H9 (cell line): ENCODE data around the gene FAM13B. TPM values are rescaled to one million over a fixed set of nuclear protein-coding genes. Genes with fewer than 3 reads are reported as not detected.

Source experiments
- DNase-seq: peaks from one replicate; pipeline ENCODE4 v3.0.0-alpha.2; 2017
- H2AFZ ChIP-seq: one replicate; pipeline ENCODE4 v1.6.1; 2013; ENCODE audit warnings: mild to moderate bottlenecking, low read length, control low read depth, moderate library complexity
- H2AK5ac ChIP-seq: 2 replicates; pipeline ENCODE4 v1.6.1; 2013; ENCODE audit warnings: low read length, control low read depth, mixed read lengths; ENCODE audit not compliant: insufficient read length
- H2BK120ac ChIP-seq: one replicate; pipeline ENCODE4 v1.6.1; 2013; ENCODE audit warnings: low read depth, mild to moderate bottlenecking, low read length, control low read depth, inconsistent platforms; ENCODE audit not compliant: poor library complexity, severe bottlenecking
- H2BK12ac ChIP-seq: 2 replicates; pipeline ENCODE4 v1.6.1; 2013; ENCODE audit warnings: low read length, control low read depth, mixed read lengths, low read depth; ENCODE audit not compliant: insufficient read length
- H2BK15ac ChIP-seq: 2 replicates; pipeline ENCODE4 v1.6.1; 2013; ENCODE audit warnings: low read depth, low read length, control low read depth
- H2BK20ac ChIP-seq: one replicate; pipeline ENCODE4 v1.6.1; 2013; ENCODE audit warnings: low read depth, mild to moderate bottlenecking, low read length, control low read depth, inconsistent platforms; ENCODE audit not compliant: poor library complexity, severe bottlenecking
- H2BK5ac ChIP-seq: 2 replicates; pipeline ENCODE4 v1.6.1; 2013; ENCODE audit warnings: low read length, control low read depth, mixed read lengths; ENCODE audit not compliant: insufficient read length
- H3K14ac ChIP-seq: 2 replicates; pipeline ENCODE4 v1.6.1; 2013; ENCODE audit warnings: low read length, control low read depth; ENCODE audit not compliant: insufficient read depth
- H3K18ac ChIP-seq: 2 replicates; pipeline ENCODE4 v1.6.1; 2013; ENCODE audit warnings: low read depth, mild to moderate bottlenecking, mixed read lengths, low read length, control low read depth; ENCODE audit not compliant: insufficient read length
- H3K23ac ChIP-seq: 2 replicates; pipeline ENCODE4 v1.6.1; 2013; ENCODE audit warnings: low read length, control low read depth, mixed read lengths, low read depth; ENCODE audit not compliant: insufficient read length
- H3K23me2 ChIP-seq: 2 replicates; pipeline ENCODE4 v1.6.1; 2013; ENCODE audit warnings: low read depth, mild to moderate bottlenecking, mixed read lengths, low read length, control low read depth; ENCODE audit not compliant: insufficient read length, poor library complexity, severe bottlenecking
- H3K27ac ChIP-seq: 2 replicates; pipeline ENCODE4 v1.5.1; 2013; ENCODE audit warnings: low read length, control low read depth, mixed read lengths, low read depth; ENCODE audit not compliant: insufficient read length
- H3K27me3 ChIP-seq: 2 replicates; pipeline ENCODE4 v1.6.1; 2013; ENCODE audit warnings: low read length, control low read depth, inconsistent platforms; ENCODE audit not compliant: insufficient read depth
- H3K4ac ChIP-seq: 2 replicates; pipeline ENCODE4 v1.6.1; 2013; ENCODE audit warnings: low read depth, mild to moderate bottlenecking, control low read depth, inconsistent platforms, low read length, moderate library complexity
- H3K4me1 ChIP-seq: 2 replicates; pipeline ENCODE4 v1.6.1; 2013; ENCODE audit warnings: low read length, control low read depth, inconsistent platforms; ENCODE audit not compliant: insufficient read depth
- H3K4me2 ChIP-seq: 2 replicates; pipeline ENCODE4 v1.6.1; 2013; ENCODE audit warnings: low read length, control low read depth, mixed read lengths; ENCODE audit not compliant: insufficient read length, insufficient read depth
- H3K56ac ChIP-seq: 2 replicates; pipeline ENCODE4 v1.6.1; 2013; ENCODE audit warnings: low read depth, mild to moderate bottlenecking, mixed read lengths, low read length, control low read depth; ENCODE audit not compliant: insufficient read length
- H3K79me1 ChIP-seq: 2 replicates; pipeline ENCODE4 v1.6.1; 2013; ENCODE audit warnings: low read depth, mild to moderate bottlenecking, moderate library complexity, low read length, control low read depth, inconsistent platforms; ENCODE audit not compliant: insufficient read depth, poor library complexity, severe bottlenecking
- H3K79me2 ChIP-seq: 2 replicates; pipeline ENCODE4 v1.6.1; 2013; ENCODE audit warnings: low read length, control low read depth, inconsistent platforms; ENCODE audit not compliant: insufficient read depth
- H3K9ac ChIP-seq: 2 replicates; pipeline ENCODE4 v1.6.1; 2013; ENCODE audit warnings: low read length, control low read depth, mixed read lengths; ENCODE audit not compliant: insufficient read length; ENCODE audit errors: extremely low read depth
- H3K9me3 ChIP-seq: one replicate; pipeline ENCODE4 v1.6.1; 2013; ENCODE audit warnings: low read depth, low read length, inconsistent platforms; ENCODE audit not compliant: control insufficient read depth
- H3T11ph ChIP-seq: one replicate; pipeline ENCODE4 v1.6.1; 2013; ENCODE audit warnings: mild to moderate bottlenecking, low read length, control low read depth, inconsistent platforms
- H4K20me1 ChIP-seq: one replicate; pipeline ENCODE4 v1.6.1; 2013; ENCODE audit not compliant: control insufficient read depth, insufficient read length, insufficient read depth
- H4K5ac ChIP-seq: 2 replicates; pipeline ENCODE4 v1.6.1; 2013; ENCODE audit warnings: low read depth, mild to moderate bottlenecking, mixed read lengths, low read length, control low read depth; ENCODE audit not compliant: insufficient read length
- H4K8ac ChIP-seq: replicated peaks from 2 replicates; pipeline ENCODE4 v1.6.1; 2013; ENCODE audit warnings: low read length, control low read depth, mixed read lengths, low read depth; ENCODE audit not compliant: insufficient read length
- H4K91ac ChIP-seq: 2 replicates; pipeline ENCODE4 v1.6.1; 2013; ENCODE audit warnings: low read depth, mild to moderate bottlenecking, moderate library complexity, mixed read lengths, low read length, control low read depth; ENCODE audit not compliant: insufficient read length
- H3K27ac Mint-ChIP-seq, 3 experiments: 2 replicates in 2 of 3; 3 replicates in 1 of 3; pipeline ENCODE4 v1.8.0; 2020 to 2021; ENCODE audit warnings: mixed read lengths in 3 of 3, mild to moderate bottlenecking in 1 of 3, moderate library complexity in 1 of 3
- H3K27me3 Mint-ChIP-seq: 2 replicates; pipeline ENCODE4 v1.8.0; 2021; ENCODE audit warnings: low read depth, mild to moderate bottlenecking, moderate library complexity, mixed read lengths
- H3K36me3 Mint-ChIP-seq, 3 experiments: 2 replicates in 2 of 3; 3 replicates in 1 of 3; pipeline ENCODE4 v1.8.0; 2020 to 2021; ENCODE audit warnings: low read depth in 3 of 3, mixed read lengths in 3 of 3; ENCODE audit not compliant: insufficient read depth in 1 of 3
- H3K4me1 Mint-ChIP-seq, 2 experiments: 2 replicates each; pipeline ENCODE4 v1.8.0; 2020; ENCODE audit warnings: mixed read lengths in 2 of 2
- H3K4me3 Mint-ChIP-seq, 2 experiments: 2 replicates in 1 of 2; 3 replicates in 1 of 2; pipeline ENCODE4 v1.8.0; 2020 to 2021; ENCODE audit warnings: mild to moderate bottlenecking in 2 of 2, mixed read lengths in 2 of 2, moderate library complexity in 1 of 2
- H3K9me3 Mint-ChIP-seq, 2 experiments: 2 replicates in 1 of 2; 3 replicates in 1 of 2; pipeline ENCODE4 v1.8.0; 2020; ENCODE audit warnings: mild to moderate bottlenecking in 2 of 2, mixed read lengths in 2 of 2, moderate library complexity in 1 of 2
- WGBS: extraction: QIAGEN DNeasy Blood & Tissue Kit; methylation state at CpG from one replicate; pipeline ENCODE4 v1.1.7; 2013; ENCODE audit warnings: missing lambda C conversion rate, low lambda C conversion rate, mixed read lengths; ENCODE audit not compliant: insufficient read length; ENCODE audit errors: extremely low coverage; 5-methylcytosine and 5-hydroxymethylcytosine counted together
- total RNA-seq: library from RNA; stranded (reverse); gene quantifications from 2 replicates; pipeline ENCODE4 v1.2.1, GENCODE V29; 2021
- TF ChIP-seq, protein P1 (sequence below): fragments of 200-600 bp; sonication (generic); conservative IDR thresholded peaks from 3 replicates; pipeline ENCODE4 v1.8.0; 2021; ENCODE audit warnings: antibody characterized with exemption, mild to moderate bottlenecking

Gene FAM13B
- total RNA-seq, 1 experiment from 2014 or later = 23.0 TPM

- no peak overlapping the region for H2BK15ac ChIP-seq
- H3K4me2 ChIP-seq = no peak overlapping the region
- H3K4ac ChIP-seq = no peak overlapping the region
- Mint-ChIP-seq H3K27ac (peak overlapping the region in 1 of 3 experiments; percentile 4; a peak in 1 of 7 replicates), H3K36me3 (peaks cover 5 to 47% (median 45%) of the 10 kb centered on the region in 3 experiments; a peak in 6 of 7 replicates), H3K9me3 (no peaks in the 10 kb centered on the region), H3K4me3 (no peak overlapping the region), H3K27me3 (no peaks in the 10 kb centered on the region), H3K4me1 (no peaks in the 10 kb centered on the region)
- H3T11ph ChIP-seq = no peak overlapping the region
- H4K5ac ChIP-seq = no peak overlapping the region
- no peak overlapping the region for H2BK20ac ChIP-seq
- DNase-seq = no peak
- H2AK5ac ChIP-seq = no peak overlapping the region
- H3K4me1 ChIP-seq = no peaks in the 10 kb centered on the region
- H3K27ac ChIP-seq = no peak overlapping the region
- H4K8ac ChIP-seq = no peak overlapping the region
- H4K20me1 ChIP-seq = no peaks in the 10 kb centered on the region
- H3K18ac ChIP-seq = no peak overlapping the region
- no peak overlapping the region for H3K23ac ChIP-seq
- no peak overlapping the region for H3K14ac ChIP-seq
- no peaks in the 10 kb centered on the region for H3K79me2 ChIP-seq
- no peak overlapping the region for H3K9ac ChIP-seq
- TF ChIP-seq, protein P1, sequence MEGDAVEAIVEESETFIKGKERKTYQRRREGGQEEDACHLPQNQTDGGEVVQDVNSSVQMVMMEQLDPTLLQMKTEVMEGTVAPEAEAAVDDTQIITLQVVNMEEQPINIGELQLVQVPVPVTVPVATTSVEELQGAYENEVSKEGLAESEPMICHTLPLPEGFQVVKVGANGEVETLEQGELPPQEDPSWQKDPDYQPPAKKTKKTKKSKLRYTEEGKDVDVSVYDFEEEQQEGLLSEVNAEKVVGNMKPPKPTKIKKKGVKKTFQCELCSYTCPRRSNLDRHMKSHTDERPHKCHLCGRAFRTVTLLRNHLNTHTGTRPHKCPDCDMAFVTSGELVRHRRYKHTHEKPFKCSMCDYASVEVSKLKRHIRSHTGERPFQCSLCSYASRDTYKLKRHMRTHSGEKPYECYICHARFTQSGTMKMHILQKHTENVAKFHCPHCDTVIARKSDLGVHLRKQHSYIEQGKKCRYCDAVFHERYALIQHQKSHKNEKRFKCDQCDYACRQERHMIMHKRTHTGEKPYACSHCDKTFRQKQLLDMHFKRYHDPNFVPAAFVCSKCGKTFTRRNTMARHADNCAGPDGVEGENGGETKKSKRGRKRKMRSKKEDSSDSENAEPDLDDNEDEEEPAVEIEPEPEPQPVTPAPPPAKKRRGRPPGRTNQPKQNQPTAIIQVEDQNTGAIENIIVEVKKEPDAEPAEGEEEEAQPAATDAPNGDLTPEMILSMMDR = no peak
- H2BK120ac ChIP-seq = no peak overlapping the region
- H3K23me2 ChIP-seq = no peaks in the 10 kb centered on the region
- H2BK5ac ChIP-seq = no peak overlapping the region
- no peak overlapping the region for H2BK12ac ChIP-seq
- no peaks in the 10 kb centered on the region for H3K27me3 ChIP-seq
- WGBS = no CpG with 5 or more reads among the region's 1 CpG
- H3K56ac ChIP-seq = no peak overlapping the region
- H2AFZ ChIP-seq = no peak overlapping the region
- H3K79me1 ChIP-seq = no peaks in the 10 kb centered on the region
- no peak overlapping the region for H4K91ac ChIP-seq
- no peaks in the 10 kb centered on the region for H3K9me3 ChIP-seq
Observed at GRCh38 chr5:137957948-137958347, 74.9 kb downstream of the FAM13B start.
